HFF-Myc (cell line): ENCODE results near the gene CTU1.

Experiments
- DNase-seq: peaks from one replicate; pipeline ENCODE4 v3.0.0-alpha.2; 2011; ENCODE audit warnings: low read depth; ENCODE audit errors: extremely low read depth
- H3K4me3 ChIP-seq: replicated peaks from 2 replicates; pipeline ENCODE4 v1.5.1; 2011; ENCODE audit warnings: low read depth, mild to moderate bottlenecking, control low read depth, low read length
- CTCF ChIP-seq: IDR thresholded peaks from 2 replicates; pipeline ENCODE4 v1.5.1; 2012; ENCODE audit warnings: mild to moderate bottlenecking, low read depth, low read length, control low read depth; ENCODE audit errors: missing control alignments

The CTU1 gene

GRCh38 chr19:51066393-51067186, 41.6 kb downstream of the CTU1 start:
- no peak for DNase-seq
- no peak overlapping the region for H3K4me3 ChIP-seq
- no peak for TF ChIP-seq CTCF

DNA sequence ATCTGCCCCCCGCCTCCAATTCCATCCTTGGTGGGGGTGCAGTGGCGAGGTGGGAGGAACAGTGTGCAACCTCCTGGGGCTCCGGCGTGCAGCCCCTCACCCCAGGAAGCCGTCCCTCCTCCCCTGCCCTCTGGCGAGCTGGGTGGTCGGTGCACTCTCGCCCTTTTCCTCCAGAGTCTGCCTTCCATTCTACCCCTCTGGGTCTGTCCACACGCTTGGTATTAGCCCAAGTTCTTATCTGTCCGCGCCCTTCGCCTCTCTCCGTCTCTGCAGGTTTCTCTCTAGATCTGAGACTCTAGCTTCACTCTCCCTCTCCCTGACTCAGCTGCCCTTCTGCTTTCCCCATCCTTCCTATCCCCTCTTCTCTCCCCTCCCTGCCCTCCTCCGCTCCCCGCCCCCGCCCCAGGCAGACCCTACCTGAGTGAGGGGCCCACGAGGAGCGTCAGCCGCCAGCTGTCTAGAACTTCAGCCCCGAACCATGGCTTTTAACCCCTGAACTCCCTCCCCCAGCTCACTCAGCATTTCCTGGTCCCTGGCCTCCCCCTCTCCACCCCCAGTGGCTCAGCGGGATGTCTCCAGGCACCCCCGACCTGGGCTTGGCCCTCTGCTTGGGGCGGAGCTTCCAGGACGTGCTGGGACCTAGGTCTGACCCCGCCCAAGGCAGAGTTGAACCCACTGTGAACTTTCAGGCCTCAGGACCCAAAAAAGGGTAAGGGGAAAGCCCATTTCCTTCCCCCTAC, 42.8 kb downstream of the CTU1 start:
- no peak for TF ChIP-seq CTCF
- no peak for DNase-seq
- H3K4me3 ChIP-seq, result no peak overlapping the region

- no peak for TF ChIP-seq CTCF
- no peak for DNase-seq
These were observed 43.5 kb downstream of the CTU1 start, which contains the start of gene KLK13 for GRCh38 chr19:51064534-51065220. Gene KLK13 (minus strand): TSS chr19:51065092. CDS start chr19:51065067, 25 bp downstream.

DNA sequence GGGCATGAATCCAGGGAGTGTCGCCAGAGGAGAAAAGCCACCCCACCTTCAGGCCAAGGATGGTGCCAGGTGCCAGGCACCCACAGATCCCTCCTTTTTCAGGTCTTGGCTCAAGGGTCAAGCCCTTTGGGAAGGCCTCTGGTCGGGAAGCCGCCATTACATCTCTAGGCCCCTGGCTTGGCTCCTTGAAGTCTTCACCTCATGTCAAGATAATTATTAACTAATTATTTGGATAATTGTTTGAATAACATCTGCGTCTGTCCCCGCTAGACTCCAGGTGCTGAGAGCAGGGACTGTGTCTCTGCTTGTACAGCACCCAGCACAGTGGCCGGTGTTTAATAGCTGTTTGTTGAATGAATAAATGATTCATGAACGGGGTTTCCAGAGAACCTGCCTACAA, 44.5 kb downstream of the CTU1 start:
- TF ChIP-seq CTCF, result no peak
- no peak for DNase-seq
- no peak overlapping the region for H3K4me3 ChIP-seq

More at GRCh38 chr19:51064534-51065220, 43.5 kb downstream of the CTU1 start, which contains the start of gene KLK13:
- H3K4me3 ChIP-seq, result no peak within 1 kb of the TSS

DNA sequence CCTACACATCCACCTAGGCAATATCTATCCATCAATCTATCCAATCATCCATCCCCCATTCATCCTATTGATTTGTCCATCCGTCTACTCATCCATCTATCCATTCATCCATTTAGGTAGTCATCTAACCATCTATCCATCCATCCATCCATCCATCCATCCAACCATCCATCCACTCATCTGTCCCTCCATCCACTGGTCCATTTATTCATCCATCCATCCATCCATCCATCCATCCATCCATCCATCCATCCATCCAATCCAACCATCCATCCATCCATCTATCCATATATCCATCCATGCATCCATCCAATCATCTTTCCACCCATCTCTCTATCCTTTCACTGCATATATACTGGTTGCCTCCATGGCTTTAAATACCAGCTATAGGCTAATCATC, 47.2 kb downstream of the CTU1 start:
- DNase-seq, result no peak
- no peak for TF ChIP-seq CTCF

DNA sequence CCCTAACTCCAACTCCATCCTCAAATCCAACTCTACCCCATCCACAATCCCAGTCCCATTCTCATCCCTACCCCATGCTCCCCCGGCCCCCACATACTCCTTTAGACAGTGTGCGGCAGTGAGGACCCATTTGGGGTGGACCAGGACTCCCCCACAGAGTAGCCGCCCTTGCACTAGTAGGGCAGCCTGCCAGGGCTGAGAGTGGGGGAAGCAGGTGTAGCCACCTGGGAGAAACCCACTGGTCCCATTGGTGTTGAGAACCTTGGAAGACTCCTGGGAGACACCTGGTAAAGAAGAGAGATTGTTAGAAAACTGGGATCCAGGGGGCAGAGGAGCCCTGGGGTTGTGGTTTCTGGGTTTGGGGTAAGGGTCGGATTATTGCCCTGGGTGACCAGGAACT, 47.9 kb downstream of the CTU1 start:
- no peak for DNase-seq
- H3K4me3 ChIP-seq, result no peak overlapping the region
- TF ChIP-seq CTCF, result no peak

More for the DNA sequence above, 47.2 kb downstream of the CTU1 start:
- H3K4me3 ChIP-seq, result no peak overlapping the region
